Glomerular visceral epithelial cell (primary cell): ENCODE results near the gene SLC5A6.

Source experiments
- DNase-seq: peaks from one replicate; pipeline ENCODE4 v3.0.0-alpha.2; 2016; ENCODE audit errors: extremely low spot score

SLC5A6 gene

DNA sequence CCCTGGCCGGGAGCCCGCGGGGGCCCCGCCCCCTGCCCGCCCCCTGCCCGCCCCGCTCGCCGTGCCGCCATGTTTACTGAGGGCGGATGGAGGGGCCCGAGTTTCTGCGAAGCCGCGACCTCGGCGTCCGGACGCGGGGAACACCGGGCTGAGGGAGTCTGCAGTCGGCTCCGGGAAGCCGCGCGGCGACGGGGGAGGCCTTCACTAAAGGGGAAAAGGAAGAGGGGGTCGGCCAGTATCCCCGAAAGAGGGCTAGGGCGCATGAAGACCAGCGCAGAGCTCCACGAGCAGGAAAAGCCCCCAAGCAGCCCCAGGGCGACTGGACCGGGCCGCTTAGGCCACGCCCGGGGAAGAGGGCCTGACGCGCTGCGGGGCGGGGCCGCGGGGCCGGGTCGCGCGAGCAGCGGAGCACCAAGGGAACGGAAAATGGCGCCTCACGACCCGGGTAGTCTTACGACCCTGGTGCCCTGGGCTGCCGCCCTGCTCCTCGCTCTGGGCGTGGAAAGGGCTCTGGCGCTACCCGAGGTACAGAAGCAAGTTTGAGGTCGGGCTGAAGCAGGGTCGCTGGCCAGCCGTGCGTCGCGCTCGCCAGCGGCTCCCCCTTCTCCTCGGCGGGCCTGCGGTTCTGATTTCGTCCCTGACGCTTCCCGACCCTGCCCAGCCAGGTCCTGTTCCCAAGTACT, at the start of gene SLC5A6, which contains the start of gene ATRAID:
Gene SLC5A6 (minus strand): TSS at position 326 of the 683 bp plus-strand sequence. CDS start 4,618 bp downstream, outside the sequence.
Gene ATRAID (plus strand): TSS at position 99 of the 683 bp plus-strand sequence. CDS start 328 bp downstream, at position 427.
- peak; percentile 84 for DNase-seq

DNA sequence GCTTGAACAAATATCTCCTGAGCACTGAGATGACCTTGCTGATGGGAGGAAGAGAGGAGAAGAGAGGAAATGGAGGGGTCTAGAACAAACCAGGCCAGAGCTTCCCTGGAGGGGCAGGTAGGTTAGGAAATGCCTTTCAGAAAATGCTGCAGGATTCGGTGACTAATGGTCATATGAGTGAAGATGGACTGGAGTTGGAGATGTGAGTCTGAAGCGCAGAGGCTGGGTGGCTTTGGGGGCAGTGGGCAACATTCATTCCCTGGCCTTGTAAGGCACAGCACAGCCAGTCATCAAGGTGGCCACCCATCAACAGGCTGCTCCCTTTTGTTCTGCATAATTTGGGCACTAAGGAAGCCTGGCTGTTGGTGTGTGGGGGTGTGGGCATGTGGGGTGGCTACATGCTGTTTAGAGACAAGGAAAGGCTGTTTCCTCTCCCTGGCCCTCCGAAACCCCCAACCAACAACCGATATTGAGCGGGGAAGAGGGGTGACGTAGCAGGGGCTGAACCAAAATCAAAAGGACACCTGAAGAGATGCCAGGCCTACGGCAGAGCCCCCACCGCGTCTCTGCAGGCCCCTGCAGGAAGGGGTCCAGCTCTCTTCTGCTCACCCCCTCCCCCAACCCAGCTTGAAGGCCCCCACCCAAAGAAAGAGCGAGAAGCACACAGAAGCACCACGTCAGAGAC, 49.3 kb upstream of the SLC5A6 start:
- DNase-seq = no peak

DNA sequence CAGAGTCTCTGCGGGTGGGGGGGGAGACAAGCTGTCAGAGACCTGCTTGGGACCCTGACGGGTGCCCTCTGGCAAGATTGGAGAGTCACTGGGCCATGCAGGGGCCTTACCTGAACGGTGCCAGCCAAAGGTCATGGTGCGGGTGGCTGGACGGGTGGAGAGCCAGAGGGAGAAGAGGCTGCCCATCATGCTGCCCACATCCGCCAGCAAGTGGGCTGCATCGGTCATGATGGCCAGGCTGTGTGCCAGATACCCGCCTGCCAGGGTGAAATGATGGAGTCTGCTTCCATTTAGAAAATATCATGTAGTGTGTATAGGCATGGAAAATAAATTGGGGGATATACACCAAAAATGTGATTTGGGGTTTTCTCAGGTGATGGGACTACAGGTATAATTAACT, 46.0 kb upstream of the SLC5A6 start:
- DNase-seq = no peak

DNA sequence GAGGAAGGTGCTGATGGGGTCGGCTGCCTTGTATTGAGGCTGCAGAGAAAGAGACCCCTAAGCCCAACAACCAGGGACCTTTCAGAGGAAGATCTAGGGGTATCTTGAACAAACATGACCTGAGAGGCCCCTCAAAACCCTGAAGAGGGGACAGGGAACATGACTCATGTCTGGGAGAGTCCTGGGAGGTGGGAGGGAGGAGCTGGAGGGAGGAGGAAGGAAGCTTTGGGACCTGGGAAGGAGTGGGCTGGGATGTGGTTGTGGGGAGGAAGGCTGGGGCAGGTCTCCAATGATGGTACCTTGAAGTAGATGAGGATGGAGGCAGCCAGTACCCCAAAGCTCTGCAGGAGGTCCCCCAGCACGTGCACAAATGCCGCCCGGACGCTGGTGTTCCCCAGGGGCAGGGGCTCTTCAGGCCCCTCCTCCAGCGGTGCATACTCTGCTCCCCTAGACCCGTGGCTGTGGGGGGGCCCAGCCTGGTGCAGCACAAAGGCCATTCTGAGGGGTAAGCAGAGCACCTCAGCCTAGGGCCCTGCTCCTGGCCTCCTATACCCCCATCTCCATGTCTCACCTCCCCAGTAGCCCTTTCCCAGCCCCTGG, 44.9 kb upstream of the SLC5A6 start:
- no peak for DNase-seq

DNA sequence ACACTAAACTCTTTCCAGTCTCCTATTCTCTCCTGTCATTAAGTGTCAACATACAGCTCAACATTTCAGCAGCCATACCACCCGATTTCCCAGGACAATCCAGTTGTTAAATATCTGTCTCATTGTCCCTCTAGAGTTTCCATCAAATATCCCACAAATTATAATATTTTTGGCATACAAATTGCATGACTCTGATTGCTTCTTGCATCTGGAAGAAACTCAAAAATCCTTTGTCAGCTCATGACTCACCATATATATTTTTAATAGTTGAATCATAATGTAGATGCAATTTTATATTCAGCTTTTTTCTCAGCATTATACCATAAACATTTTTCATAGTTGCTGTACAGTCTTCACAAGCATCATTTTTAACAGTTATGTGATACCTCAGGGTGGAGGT, 43.6 kb upstream of the SLC5A6 start:
- DNase-seq = no peak

DNA sequence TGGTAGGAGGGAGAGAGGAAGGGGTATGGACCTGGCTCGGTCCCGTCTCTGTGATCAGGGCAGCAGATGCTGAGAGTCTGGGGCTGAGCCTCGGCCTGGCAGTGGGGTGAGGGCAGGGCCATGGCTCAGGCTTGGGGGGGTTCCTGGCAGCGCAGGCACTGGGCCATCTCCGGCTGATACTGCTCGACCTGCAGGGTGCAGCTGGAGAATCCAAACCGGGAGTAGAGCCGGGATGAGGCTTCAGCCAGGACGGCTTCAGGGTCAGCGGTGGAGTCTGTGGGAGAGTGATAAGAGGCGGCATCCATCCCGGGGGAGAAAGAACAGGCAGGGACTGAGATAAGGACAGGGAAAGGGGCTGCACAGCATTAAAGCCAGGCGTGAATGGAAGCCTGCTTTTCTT, 43.1 kb upstream of the SLC5A6 start:
- no peak for DNase-seq

DNA sequence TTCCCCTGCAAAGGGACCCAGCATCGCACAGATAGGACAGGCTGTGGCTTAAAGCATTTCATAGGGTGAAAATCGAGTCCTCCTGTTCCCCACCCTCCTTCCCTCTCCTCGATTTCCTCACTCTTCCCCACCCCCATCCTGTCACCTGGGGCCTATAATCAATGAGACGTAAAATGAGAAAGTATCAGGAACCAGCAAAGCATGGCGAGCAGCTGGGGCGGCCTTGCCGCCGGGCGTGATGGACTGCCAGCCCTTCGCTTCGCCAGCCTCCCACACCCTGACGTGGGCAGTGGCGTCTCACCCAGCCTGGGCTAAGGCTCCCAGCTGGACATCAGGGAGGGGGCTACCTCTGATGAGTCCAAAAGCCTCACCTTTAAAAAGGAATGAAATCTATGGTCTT, 39.7 kb upstream of the SLC5A6 start:
- no peak for DNase-seq

DNA sequence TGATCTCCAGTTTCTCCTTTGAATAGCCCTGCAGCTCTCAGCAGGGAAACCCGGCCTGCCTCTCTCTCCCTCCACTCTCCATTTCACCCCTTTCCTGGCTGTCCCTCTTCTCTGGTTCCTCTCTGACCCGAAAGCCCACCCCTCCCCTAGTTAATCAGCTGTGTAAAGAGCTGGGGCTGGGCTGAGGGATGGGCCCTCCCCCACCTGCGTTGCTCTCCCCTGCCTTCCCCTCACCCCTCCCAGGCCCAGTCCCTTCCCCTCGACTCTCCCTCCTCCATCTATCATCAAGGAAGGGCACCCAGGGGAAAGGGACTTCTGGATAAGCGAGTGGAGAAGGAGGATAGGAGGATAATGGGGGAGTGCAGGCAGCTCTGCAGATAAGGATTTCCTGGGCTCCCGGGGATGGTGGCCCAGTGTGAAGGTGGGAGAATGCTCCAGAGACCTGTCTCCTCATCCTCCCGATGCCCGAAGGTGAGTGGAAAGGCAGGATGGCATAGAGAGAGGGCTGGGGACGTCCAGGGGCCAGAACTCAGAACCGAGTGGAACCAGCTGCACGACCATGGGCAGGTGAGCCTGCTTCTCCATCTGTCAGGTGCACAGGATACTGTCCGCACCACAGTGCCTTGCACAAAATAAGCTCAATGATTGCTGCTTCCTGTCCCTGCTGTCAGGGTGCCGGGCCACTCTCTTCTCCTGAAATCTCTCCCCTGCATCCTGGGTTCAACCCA, 38.7 kb upstream of the SLC5A6 start:
- DNase-seq = no peak

DNA sequence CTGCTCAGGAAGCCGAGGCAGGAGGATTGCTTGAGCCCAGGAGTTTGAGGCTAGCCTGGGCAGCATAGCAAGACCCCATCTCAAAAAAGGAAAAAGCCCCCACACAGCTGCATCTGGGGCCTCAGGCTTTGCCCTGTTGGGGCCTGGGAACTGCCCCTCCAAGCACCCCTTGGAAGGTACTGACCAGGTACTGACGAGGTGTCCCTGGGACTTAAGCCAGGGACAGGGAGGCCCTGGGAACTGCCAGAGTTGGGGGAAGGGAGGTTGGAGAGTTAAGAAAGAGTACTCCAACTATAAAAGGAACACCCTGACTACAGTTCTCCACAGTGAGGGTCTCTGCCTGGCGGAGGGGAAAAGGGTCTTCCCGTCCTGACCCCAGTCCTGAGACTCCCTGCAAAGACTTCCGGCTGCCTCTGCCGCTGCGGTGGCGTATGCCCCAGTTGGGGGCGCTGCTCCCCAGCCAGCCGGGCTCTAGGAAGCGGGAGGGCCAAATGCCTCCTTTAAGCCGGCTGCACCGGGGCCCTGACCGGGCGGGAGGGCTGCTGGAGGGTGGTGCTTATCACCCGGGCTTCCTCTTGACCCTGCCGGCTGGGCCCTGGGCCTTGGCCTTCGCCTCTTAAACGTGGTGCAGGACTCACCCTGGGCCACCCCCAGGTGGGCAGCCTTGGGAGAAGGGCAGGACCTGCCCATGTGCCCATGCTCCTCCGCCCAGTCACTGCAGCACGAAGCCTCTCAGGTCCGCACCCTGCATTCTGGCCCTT, 38.0 kb upstream of the SLC5A6 start:
- DNase-seq = no peak

DNA sequence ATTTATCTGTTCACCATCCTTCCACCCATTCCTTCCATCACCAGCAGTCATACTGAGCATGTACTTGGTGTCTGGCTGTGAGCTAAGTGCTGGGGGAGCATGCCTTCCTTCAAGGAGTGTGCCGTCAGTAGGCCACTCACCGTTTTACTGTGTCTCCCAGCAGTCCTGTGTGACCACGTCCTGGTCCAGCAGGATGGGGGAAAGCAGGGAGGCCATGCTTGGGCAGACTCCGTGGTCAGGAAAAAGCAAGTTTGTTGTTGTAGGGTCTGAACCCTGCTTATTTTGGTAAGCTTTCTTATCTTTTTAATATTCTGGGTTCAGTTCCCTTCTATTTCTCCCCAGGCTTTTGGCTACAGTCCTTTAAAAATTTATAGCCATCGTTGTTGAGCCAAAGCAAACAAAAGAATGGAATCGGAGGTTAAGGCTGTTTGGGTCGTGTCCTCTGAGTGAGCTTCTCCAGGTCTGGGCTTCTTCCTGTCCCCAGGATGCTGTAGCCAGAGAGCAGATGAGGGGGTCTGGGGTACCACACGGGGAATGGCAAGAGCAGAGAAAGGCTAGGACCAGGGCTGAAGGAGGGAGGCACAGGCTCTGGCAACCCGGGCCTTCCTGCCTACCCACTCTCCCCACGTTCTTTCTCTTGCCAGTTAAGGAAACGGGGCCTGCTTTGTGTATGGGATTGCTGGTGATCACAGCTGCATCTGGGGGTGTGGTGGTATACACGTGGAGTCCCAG, 37.3 kb upstream of the SLC5A6 start:
- no peak for DNase-seq

DNA sequence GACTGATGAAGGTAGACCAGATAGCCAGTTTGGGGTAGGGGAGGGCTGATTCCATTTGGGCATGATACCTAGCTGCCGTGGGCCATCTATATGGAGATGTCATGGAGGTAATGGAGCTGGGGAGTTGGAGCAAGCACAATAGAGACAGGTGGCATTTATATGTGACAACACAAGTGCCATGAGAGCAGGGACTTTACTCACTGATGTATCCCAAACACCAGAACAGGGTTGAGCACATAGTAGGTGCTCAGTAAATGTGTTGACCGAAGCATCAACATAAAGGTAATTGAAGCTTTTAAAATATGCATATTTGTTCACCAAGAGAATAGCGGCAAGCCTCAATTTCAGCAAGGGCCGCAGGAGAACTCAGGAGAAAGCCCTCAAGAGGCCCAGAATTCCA, 35.8 kb upstream of the SLC5A6 start:
- DNase-seq = no peak

DNA sequence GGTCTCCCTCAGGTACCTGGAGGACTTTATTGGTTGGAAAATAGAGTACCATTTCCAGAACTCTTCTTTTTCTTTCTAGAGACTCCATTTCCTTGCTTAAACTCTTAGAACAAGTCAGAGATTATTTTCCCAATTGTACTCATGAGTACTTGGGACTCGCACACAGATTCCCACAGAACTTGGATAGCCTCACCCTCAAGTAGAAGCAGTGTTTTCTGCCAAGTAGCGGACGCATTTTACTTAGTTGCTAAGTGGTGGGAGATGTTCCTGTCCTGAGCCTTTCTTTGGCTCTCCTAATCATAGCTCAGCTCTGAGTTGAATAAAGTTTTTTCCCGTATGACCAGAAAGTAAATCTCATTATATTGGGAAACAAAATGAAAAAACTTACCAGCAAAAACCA, 33.6 kb upstream of the SLC5A6 start:
- DNase-seq = no peak

DNA sequence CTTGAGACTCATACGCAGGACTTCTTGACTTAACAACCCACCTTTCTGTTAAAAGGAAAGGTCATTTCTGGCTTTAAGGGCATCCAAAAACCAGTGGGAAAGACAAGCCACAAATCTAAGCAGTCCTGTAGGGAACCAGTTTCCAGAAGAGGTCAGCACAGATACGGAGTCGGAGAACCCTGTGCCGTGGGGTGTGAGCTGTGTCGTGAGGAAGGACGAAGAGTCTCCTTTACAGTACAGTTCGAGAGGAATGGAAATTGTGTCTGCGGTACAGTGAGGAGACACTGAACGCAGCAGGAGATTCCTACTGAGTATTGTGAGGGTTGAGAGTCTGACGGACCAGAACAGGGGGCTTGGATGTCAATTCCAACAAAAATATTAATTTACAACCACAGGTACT, 33.0 kb upstream of the SLC5A6 start:
- no peak for DNase-seq

DNA sequence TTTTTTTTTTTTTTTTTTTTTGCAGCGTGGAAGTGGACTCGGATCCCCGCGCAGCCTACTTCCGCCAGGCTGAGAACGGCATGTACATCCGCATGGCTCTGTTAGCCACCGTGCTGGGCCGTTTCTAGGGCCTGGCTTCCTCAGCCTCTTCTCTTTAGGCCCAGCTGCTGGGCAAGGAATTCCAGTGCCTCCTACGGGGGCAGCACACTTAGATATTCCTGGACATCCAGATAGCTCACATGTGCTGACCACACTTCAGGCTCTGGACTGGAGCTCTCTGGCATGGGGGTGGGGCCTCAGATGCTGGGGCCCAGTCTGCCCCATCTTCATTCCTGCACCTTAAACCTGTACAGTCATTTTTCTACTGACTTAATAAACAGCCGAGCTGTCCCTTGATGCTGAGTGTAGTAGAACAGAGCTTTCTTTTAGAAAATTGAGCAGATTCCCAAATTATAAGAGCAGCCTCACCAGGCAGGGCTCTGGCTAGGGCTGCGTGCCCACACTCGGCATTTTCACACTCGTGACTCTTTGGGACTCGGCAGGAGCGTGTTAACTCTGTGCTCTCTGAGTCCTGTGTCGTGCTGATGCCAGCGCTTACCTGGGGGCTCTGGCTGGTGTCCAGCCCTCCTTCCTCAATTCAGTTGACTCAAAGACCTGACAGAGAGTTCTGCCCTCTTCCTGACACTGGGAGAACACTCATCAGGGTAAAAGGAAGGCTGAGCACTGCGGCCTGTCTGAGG, 31.5 kb upstream of the SLC5A6 start:
- no peak for DNase-seq

DNA sequence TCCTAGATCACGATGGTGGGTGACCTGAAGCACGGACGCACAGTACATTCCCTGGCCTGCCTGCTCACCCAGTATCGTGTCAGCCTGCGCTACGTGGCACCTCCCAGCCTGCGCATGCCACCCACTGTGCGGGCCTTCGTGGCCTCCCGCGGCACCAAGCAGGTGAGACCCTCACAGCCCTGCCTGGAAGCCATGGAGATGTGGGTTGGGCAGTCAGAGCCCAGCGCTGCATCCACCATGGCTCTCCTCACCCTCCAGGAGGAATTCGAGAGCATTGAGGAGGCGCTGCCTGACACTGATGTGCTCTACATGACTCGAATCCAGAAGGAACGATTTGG, 30.5 kb upstream of the SLC5A6 start:
- DNase-seq = no peak

DNA sequence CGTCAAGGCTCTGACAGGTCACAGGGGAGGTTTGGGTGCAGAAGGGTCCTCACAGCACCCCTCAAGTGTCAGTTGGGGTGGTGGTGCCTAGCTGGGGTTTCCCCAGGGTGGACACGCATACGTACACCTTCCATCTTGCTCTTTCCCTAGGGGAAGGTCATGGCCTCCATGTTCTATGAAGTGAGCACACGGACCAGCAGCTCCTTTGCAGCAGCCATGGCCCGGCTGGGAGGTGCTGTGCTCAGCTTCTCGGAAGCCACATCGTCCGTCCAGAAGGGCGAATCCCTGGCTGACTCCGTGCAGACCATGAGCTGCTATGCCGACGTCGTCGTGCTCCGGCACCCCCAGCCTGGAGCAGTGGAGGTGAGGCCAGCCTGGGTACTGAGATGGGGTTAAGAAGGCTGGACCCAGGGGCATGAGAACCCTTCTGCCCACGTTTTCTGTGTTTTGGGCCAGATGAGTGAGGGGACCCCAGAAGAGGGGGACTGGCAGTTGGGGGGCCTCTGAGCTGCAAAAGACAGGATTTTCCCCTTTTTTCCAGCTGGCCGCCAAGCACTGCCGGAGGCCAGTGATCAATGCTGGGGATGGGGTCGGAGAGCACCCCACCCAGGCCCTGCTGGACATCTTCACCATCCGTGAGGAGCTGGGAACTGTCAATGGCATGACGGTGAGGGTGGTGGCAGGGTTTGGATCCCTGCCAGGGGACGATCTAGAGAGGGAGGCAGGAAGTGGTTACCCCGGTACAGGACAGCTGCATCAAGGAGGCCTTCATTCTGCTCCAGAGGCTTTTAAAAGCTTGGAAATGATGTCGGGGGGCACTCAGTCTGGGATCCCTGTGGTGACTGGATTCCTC, 29.9 kb upstream of the SLC5A6 start:
- peak; percentile 27 for DNase-seq

DNA sequence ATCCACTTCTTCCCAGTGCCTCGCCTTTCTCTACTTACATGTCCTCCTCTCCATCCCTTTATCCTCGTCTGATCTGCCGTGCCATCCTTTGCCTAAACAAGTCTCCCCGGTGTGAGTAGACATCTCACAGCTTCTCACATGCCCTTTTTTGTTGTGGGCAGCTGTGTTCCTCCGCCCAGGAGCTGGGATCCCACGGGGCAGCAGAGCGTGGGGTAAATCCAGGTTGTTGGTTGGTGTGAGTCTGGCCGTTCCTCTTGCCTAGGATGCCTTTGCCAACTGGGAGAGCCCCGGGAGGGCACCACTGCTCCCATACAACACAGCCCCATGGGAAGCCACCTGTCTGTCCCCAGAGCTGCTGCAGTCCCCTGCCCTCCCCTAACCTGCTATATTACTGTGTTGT, 28.3 kb upstream of the SLC5A6 start:
- no peak for DNase-seq

DNA sequence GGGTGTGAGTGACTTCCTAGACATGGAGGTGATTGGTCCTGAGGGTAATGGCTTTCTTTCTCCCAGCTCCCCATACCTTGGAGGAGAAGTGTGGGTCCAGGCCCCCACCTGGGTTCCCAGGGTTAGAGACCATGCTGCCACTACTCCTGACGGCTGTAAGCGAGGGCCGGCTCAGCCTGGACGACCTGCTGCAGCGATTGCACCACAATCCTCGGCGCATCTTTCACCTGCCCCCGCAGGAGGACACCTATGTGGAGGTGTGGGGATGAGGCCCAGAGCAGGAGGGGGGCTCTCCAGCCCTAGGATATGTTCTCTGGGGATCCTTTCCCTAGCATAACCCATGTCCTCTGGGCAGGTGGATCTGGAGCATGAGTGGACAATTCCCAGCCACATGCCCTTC, 26.9 kb upstream of the SLC5A6 start:
- DNase-seq = no peak

DNA sequence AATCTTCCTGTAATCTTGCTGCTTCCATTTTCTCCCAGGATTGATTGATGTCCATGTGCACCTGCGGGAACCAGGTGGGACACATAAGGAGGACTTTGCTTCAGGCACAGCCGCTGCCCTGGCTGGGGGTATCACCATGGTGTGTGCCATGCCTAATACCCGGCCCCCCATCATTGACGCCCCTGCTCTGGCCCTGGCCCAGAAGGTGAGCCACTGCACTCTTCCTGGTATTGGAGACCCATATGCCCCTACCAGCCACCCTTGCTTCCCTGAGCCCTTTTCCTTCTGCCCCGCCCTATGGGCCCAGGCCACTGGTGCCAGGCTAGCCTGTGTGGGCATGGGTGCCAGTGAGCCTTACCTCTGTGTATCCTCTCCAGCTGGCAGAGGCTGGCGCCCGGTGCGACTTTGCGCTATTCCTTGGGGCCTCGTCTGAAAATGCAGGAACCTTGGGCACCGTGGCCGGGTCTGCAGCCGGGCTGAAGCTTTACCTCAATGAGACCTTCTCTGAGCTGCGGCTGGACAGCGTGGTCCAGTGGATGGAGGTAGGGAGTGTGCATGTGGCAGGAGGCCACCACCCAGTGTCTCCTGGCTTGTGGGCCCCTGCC, 25.4 kb upstream of the SLC5A6 start:
- no peak for DNase-seq
